ENCODE measurements around the gene HPGD. TPM values are rescaled to one million over a fixed set of nuclear protein-coding genes. Genes with fewer than 3 reads are reported as not detected.

The HPGD gene
- total RNA-seq, 1 experiment from 2014 or later, result 0.66 TPM

DNA sequence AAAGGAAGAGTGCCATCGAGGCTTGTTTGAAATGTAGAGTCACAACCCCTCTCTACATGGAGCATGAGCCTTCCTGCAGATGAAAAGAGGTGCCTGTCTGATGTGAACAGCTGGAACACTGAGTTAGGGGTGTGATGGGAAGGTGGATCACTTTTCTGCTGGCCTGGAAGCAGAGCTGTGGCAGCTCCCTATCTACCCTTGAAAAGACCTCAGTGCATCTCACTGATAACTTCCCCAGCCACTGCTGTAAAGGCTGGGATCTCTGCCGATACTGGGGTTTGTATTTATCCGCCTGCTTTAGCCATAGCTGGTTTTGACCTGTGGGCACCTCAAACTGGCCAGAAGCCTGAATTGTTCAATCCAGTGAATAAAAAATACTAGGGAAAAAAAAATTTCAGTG is 46.8 kb downstream of the HPGD start:
- RAD21 ChIA-PET (ENCODE audit: low non-redundant PET in 1 of 2, low total read pairs in 2 of 2, uncharacterized antibody in 2 of 2, unreplicated experiment in 2 of 2), result no interaction called here
- Histone ChIP-seq H3K27ac (ENCODE audit: low read depth, low read length) (no peak overlapping the region), H3K36me3 (ENCODE audit: control insufficient read depth in 1 of 2, insufficient read depth in 2 of 2, low read length in 2 of 2) (no peaks in the 10 kb centered on the region), H3K9ac (ENCODE audit: low read length) (no peak overlapping the region), H3K4me1 (ENCODE audit: control insufficient read depth in 1 of 2, insufficient read depth in 2 of 2, low read length in 2 of 2) (no peaks in the 10 kb centered on the region), H3K9me3 (ENCODE audit: control insufficient read depth in 1 of 2, insufficient read depth in 1 of 2, low read depth in 1 of 2, low read length in 2 of 2) (no peaks in the 10 kb centered on the region), H3K4me2 (ENCODE audit: low read length) (no peak overlapping the region), H3K27me3 (ENCODE audit: insufficient read depth, low read length) (no peaks in the 10 kb centered on the region), H2AFZ (ENCODE audit: low read depth, low read length, poor library complexity, severe bottlenecking) (no peak overlapping the region), H4K20me1 (ENCODE audit: insufficient read depth) (no peaks in the 10 kb centered on the region), H3K79me2 (ENCODE audit: insufficient read depth, low read length) (no peaks in the 10 kb centered on the region), H3K4me3 (replicated peaks in 1 of 2; ENCODE audit: low read depth in 1 of 2, low read length in 2 of 2) (no peak overlapping the region), H3K9me2 (ENCODE audit: insufficient read depth) (no peaks in the 10 kb centered on the region)
- CTCF ChIA-PET, result no interaction called here
- intact Hi-C loops (cut with micrococcal nuclease), result no loop called here
- DNase-seq (ENCODE audit: low read depth, low spot score) (no peak), ATAC-seq (no peak)
- no TSS peak for BruUV-seq (replicated peaks)
- POLR2A ChIA-PET, result no interaction called here
- no peak for TF ChIP-seq SIN3A (IDR thresholded peaks at IDR 0.05; ENCODE audit: low read depth)
- no peak for TF ChIP-seq EZH2phosphoT487 (IDR thresholded peaks at IDR 0.05; ENCODE audit: borderline replicate concordance)
- no peak for TF ChIP-seq TCF7L2 (IDR thresholded peaks at IDR 0.05; ENCODE audit: borderline replicate concordance, extremely low read depth, insufficient read depth, insufficient read length)
- TF ChIP-seq CEBPB (IDR thresholded peaks at IDR 0.05; ENCODE audit: low read depth), result no peak
- no peak for TF ChIP-seq YY1 (IDR thresholded peaks at IDR 0.05; ENCODE audit: extremely low read depth, insufficient replicate concordance, low read depth, low read length)
- TF ChIP-seq, protein P1, sequence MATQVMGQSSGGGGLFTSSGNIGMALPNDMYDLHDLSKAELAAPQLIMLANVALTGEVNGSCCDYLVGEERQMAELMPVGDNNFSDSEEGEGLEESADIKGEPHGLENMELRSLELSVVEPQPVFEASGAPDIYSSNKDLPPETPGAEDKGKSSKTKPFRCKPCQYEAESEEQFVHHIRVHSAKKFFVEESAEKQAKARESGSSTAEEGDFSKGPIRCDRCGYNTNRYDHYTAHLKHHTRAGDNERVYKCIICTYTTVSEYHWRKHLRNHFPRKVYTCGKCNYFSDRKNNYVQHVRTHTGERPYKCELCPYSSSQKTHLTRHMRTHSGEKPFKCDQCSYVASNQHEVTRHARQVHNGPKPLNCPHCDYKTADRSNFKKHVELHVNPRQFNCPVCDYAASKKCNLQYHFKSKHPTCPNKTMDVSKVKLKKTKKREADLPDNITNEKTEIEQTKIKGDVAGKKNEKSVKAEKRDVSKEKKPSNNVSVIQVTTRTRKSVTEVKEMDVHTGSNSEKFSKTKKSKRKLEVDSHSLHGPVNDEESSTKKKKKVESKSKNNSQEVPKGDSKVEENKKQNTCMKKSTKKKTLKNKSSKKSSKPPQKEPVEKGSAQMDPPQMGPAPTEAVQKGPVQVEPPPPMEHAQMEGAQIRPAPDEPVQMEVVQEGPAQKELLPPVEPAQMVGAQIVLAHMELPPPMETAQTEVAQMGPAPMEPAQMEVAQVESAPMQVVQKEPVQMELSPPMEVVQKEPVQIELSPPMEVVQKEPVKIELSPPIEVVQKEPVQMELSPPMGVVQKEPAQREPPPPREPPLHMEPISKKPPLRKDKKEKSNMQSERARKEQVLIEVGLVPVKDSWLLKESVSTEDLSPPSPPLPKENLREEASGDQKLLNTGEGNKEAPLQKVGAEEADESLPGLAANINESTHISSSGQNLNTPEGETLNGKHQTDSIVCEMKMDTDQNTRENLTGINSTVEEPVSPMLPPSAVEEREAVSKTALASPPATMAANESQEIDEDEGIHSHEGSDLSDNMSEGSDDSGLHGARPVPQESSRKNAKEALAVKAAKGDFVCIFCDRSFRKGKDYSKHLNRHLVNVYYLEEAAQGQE (IDR thresholded peaks at IDR 0.05; ENCODE audit: low read depth), result no peak
- no peak for TF ChIP-seq ZNF274 (IDR thresholded peaks at IDR 0.05; ENCODE audit: low read depth, low read length)
- TF ChIP-seq FOSL1 (IDR thresholded peaks at IDR 0.05; ENCODE audit: low read depth), result no peak
- TF ChIP-seq ZFX (IDR thresholded peaks at IDR 0.05), result no peak

Data from HCT116 (cell line).